B cell (primary cell): ENCODE measurements around the gene CHST11. TPM values are rescaled to one million over a fixed set of nuclear protein-coding genes. Genes with fewer than 3 reads are reported as not detected.
A peak's percentile ranks its signal among the peaks of the same experiment; 100 is the strongest.

Source experiments
- ATAC-seq: fragments of 200-7000 bp; cut with Tn5 transposase; one replicate; pipeline ENCODE4 v1.10.0; 2021; ENCODE audit warnings: low read depth, mild to moderate bottlenecking, moderate number of reproducible peaks, moderate library complexity
- CTCF ChIA-PET: fragments of 350-600 bp; sonication (Branson Sonifier 250); formaldehyde crosslinking; loops from one replicate; lab custom pipeline; 2021; ENCODE audit warnings: antibody characterized with exemption, inconsistent platforms; lab: Charles Lee
- POLR2A ChIA-PET: fragments of 350-600 bp; sonication (Branson Sonifier 250); formaldehyde crosslinking; loops from one replicate; lab custom pipeline; 2021; ENCODE audit warnings: antibody characterized with exemption; lab: Charles Lee
- DNase-seq: peaks from one replicate; pipeline ENCODE4 v3.0.0; 2013
- H2AFZ ChIP-seq: 2 replicates; pipeline ENCODE4 v1.6.1; 2012; ENCODE audit warnings: mild to moderate bottlenecking, low read depth, low read length; ENCODE audit not compliant: insufficient read depth, poor library complexity, severe bottlenecking
- H3K27ac ChIP-seq, 2 donors: 1 replicate in 1 of 2; 2 replicates in 1 of 2; pipeline ENCODE4 v1.5.1; 2012 to 2013; ENCODE audit warnings: low read length in 2 of 2, mild to moderate bottlenecking in 2 of 2, moderate library complexity in 1 of 2
- H3K27me3 ChIP-seq, 4 experiments: fragments of 200-600 bp in 1 of 4; sonication (generic) in 1 of 4; replicated peaks in 1 of 4; 1 replicate in 2 of 4; 2 replicates in 2 of 4; pipeline versions ENCODE4 v1.6.1 to v1.7.0; 2013 to 2016; ENCODE audit warnings: low read length in 3 of 4, mild to moderate bottlenecking in 2 of 4, mixed read lengths in 1 of 4, moderate library complexity in 1 of 4; ENCODE audit not compliant: insufficient read depth in 4 of 4, control insufficient read depth in 3 of 4; ENCODE audit errors: control extremely low read depth in 1 of 4
- H3K36me3 ChIP-seq, 2 experiments: replicated peaks in 1 of 2; 1 replicate in 1 of 2; 2 replicates in 1 of 2; pipeline versions ENCODE4 v1.6.1 to v1.7.1; 2013; ENCODE audit warnings: low read length in 1 of 2; ENCODE audit not compliant: insufficient read depth in 2 of 2, control insufficient read depth in 1 of 2; ENCODE audit errors: control extremely low read depth in 1 of 2, extremely low read depth in 1 of 2
- H3K4me1 ChIP-seq, 2 donors: fragments of 200-600 bp in 1 of 2; sonication (generic) in 1 of 2; 1 replicate in 1 of 2; 2 replicates in 1 of 2; pipeline versions ENCODE4 v1.5.1 to v1.6.1; 2013 to 2017; ENCODE audit warnings: low read length in 2 of 2; ENCODE audit not compliant: control insufficient read depth in 2 of 2, insufficient read depth in 2 of 2
- H3K4me2 ChIP-seq: replicated peaks from 2 replicates; pipeline ENCODE3; 2012; ENCODE audit warnings: mild to moderate bottlenecking, low read depth, low read length; ENCODE audit not compliant: poor library complexity, severe bottlenecking
- H3K4me3 ChIP-seq, 5 experiments: fragments of 200-600 bp in 1 of 5; sonication (generic) in 1 of 5; 1 replicate in 3 of 5; 2 replicates in 2 of 5; pipeline versions ENCODE4 v1.5.1 to v1.7.0; 2011 to 2016; ENCODE audit warnings: low read length in 4 of 5, mild to moderate bottlenecking in 4 of 5, low read depth in 2 of 5, control low read depth in 1 of 5, moderate library complexity in 1 of 5; ENCODE audit not compliant: insufficient read depth in 1 of 5; ENCODE audit errors: control extremely low read depth in 1 of 5, extremely low read depth in 1 of 5
- H3K79me2 ChIP-seq: fragments of 200-600 bp; sonication (generic); one replicate; pipeline ENCODE4 v1.6.0; 2016; ENCODE audit warnings: low read length; ENCODE audit not compliant: control insufficient read depth, insufficient read depth
- H3K9ac ChIP-seq: fragments of 200-600 bp; sonication (generic); 2 replicates; pipeline ENCODE4 v1.6.1; 2017; ENCODE audit warnings: mild to moderate bottlenecking, low read length, moderate library complexity
- H3K9me3 ChIP-seq, 3 donors: one replicate each; pipeline versions ENCODE4 v1.6.1 to v1.7.1; 2013; ENCODE audit warnings: low read length in 2 of 3; ENCODE audit not compliant: control insufficient read depth in 2 of 3, insufficient read depth in 1 of 3; ENCODE audit errors: control extremely low read depth in 1 of 3
- H4K20me1 ChIP-seq: 2 replicates; pipeline ENCODE4 v1.6.0; 2012; ENCODE audit warnings: mild to moderate bottlenecking, low read length; ENCODE audit not compliant: insufficient read depth, control insufficient read depth, poor library complexity, severe bottlenecking
- H3K27ac Mint-ChIP-seq: one replicate; pipeline ENCODE4 v1.8.0; 2021; ENCODE audit warnings: mixed read lengths
- H3K27me3 Mint-ChIP-seq: one replicate; pipeline ENCODE4 v1.8.0; 2021; ENCODE audit warnings: mixed read lengths
- H3K4me1 Mint-ChIP-seq: one replicate; pipeline ENCODE4 v1.8.0; 2021; ENCODE audit warnings: mixed read lengths
- H3K4me3 Mint-ChIP-seq: one replicate; pipeline ENCODE4 v1.8.0; 2021; ENCODE audit warnings: mixed read lengths
- H3K9me3 Mint-ChIP-seq: one replicate; pipeline ENCODE4 v1.8.0; 2022; ENCODE audit warnings: mixed read lengths; ENCODE audit not compliant: insufficient read depth
- CTCF ChIP-seq: fragments of 200-600 bp; IDR thresholded peaks from one replicate; pipeline ENCODE4 v1.8.0; 2022; ENCODE audit warnings: antibody characterized with exemption, mild to moderate bottlenecking
- EZH2 ChIP-seq: IDR thresholded peaks from 2 replicates; pipeline ENCODE4 v1.6.1; 2012; ENCODE audit warnings: borderline replicate concordance, low read depth, mild to moderate bottlenecking, moderate library complexity, low read length; ENCODE audit not compliant: insufficient read depth, poor library complexity, severe bottlenecking
- WGBS: methylation state at CpG from one replicate; pipeline ENCODE4 v1.1.5; 2013; ENCODE audit warnings: missing lambda C conversion rate; ENCODE audit not compliant: insufficient coverage; 5-methylcytosine and 5-hydroxymethylcytosine counted together
- intact Hi-C: fragments of 100-400 bp; cut with micrococcal nuclease; formaldehyde crosslinking; loops from one replicate; pipeline ENCODE4 v1.10.0; 2022
- polyA plus RNA-seq: library from polyadenylated mRNA; depleted of rRNA; stranded (reverse); fragments of >200 nt; gene quantifications from 2 replicates; pipeline ENCODE4 v1.2.3, GENCODE V29; 2012
- total RNA-seq, 2 donors: library from RNA; stranded (reverse); fragments of 120-200 nt in 1 of 2; gene quantifications; 1 replicate in 1 of 2; 2 replicates in 1 of 2; pipeline versions ENCODE4 v1.2.3 to v1.2.4, GENCODE V29; 2013 to 2022

CHST11 gene
- total and polyA plus RNA-seq, 2 donors (not counting 1 experiment from before 2014, with no cell fraction given): 46.3 to 152 TPM

GRCh38 chr12:104520242-104520900 is 63.6 kb downstream of the CHST11 start:
- H3K4me3 ChIP-seq: peak overlapping the region in 3 of 5 experiments; percentile 5 to 40 (median 12)
- ChIA-PET CTCF (interaction anchor here (0.7 to 3.4 kb wide), 8 partner anchors 10 to 139 kb away, joined by 3 to 10 read pairs (median 3); partner anchors contain the start of gene CHST11), POLR2A (interaction anchor here (0.7 to 1.9 kb wide), 3 partner anchors 44 to 63 kb away, joined by 4 read pairs; no protein-coding TSS in a partner anchor)
- H3K4me1 ChIP-seq: peaks cover 75% of the 10 kb centered on the region in 2 donors
- no peak for TF ChIP-seq CTCF
- no peak for TF ChIP-seq EZH2
- no peaks in the 10 kb centered on the region for H3K9me3 ChIP-seq
- peak; percentile 80 for DNase-seq
- H3K79me2 ChIP-seq: peaks cover 100% of the 10 kb centered on the region
- peak overlapping the region; percentile 8 to 64 for H3K27ac ChIP-seq
- H3K4me3 Mint-ChIP-seq: peak overlapping the region; percentile 62
- peak overlapping the region; percentile 85 for H3K27ac Mint-ChIP-seq
- H3K9ac ChIP-seq: peak overlapping the region; percentile 37
- peaks cover 92% of the 10 kb centered on the region for H3K4me1 Mint-ChIP-seq
- intact Hi-C loops: loop anchor here (1.0 to 2.0 kb wide), 5 partner anchors 16 to 122 kb away; no protein-coding TSS in a partner anchor
- no peaks in the 10 kb centered on the region for H3K9me3 Mint-ChIP-seq
- H3K4me2 ChIP-seq: peak overlapping the region; percentile 72
- H3K36me3 ChIP-seq: no peaks in the 10 kb centered on the region
- peaks cover 11% of the 10 kb centered on the region for H4K20me1 ChIP-seq
- H2AFZ ChIP-seq: no peak overlapping the region
- no peaks in the 10 kb centered on the region for H3K27me3 Mint-ChIP-seq
- WGBS: 6% methylated on average over 3 of the region's 4 CpGs
- ATAC-seq: peak; percentile 80
- H3K27me3 ChIP-seq: no peaks in the 10 kb centered on the region

- Mint-ChIP-seq H3K9me3 (no peaks in the 10 kb centered on the region), H3K27ac (peak overlapping the region; percentile 46), H3K4me3 (peak overlapping the region; percentile 62), H3K4me1 (peaks cover 88% of the 10 kb centered on the region), H3K27me3 (no peaks in the 10 kb centered on the region)
- peaks cover 0 to 6% (median 2%) of the 10 kb centered on the region in 3 donors for H3K9me3 ChIP-seq
- intact Hi-C loops: loop anchor here (2.0 kb wide), 3 partner anchors 15 to 121 kb away; no protein-coding TSS in a partner anchor
- peak overlapping the region in 1 of 2 donors; percentile 2 for H3K27ac ChIP-seq
- no peak for TF ChIP-seq CTCF
- TF ChIP-seq EZH2: no peak
- H3K79me2 ChIP-seq: peaks cover 100% of the 10 kb centered on the region
- H3K4me3 ChIP-seq: no peak overlapping the region
- no peak for ATAC-seq
- peaks cover 11% of the 10 kb centered on the region for H4K20me1 ChIP-seq
- ChIA-PET POLR2A (interaction anchor here (1.3 kb wide), 1 partner anchor 62 kb away, joined by 3 read pairs; no protein-coding TSS in a partner anchor), CTCF (interaction anchor here (1.5 to 3.4 kb wide), 2 partner anchors 48 to 140 kb away, joined by 3 to 10 read pairs; no protein-coding TSS in a partner anchor)
- no CpG with 5 or more reads among the region's 5 CpGs for whole genome bisulfite sequencing
- no peaks in the 10 kb centered on the region for H3K27me3 ChIP-seq
- peak overlapping the region; percentile 72 for H3K4me2 ChIP-seq
- no peak overlapping the region for H3K9ac ChIP-seq
- peaks cover 68 to 74% of the 10 kb centered on the region in 2 donors for H3K4me1 ChIP-seq
- H3K36me3 ChIP-seq: no peaks in the 10 kb centered on the region
- H2AFZ ChIP-seq: no peak overlapping the region
- DNase-seq: no peak
Observed at GRCh38 chr12:104521731-104522130, 65.0 kb downstream of the CHST11 start.
